HG03139 (cell line): ENCODE measurements around the gene TPSD1.
"Not testable (repeated sequence)": the region's sequence is repeated elsewhere in the genome, so short reads cannot be mapped to it uniquely, and the experiment has no call there.

Source experiments
- ATAC-seq: cut with Tn5 transposase; IDR thresholded peaks from one replicate; pipeline ENCODE4 v1.9.1; 2021; ENCODE audit not compliant: unreplicated experiment

Gene TPSD1

GRCh38 chr16:1240436-1240835 lies 15.4 kb upstream of the TPSD1 start, which contains the start of gene TPSAB1:
Gene TPSAB1 (plus strand): TSS chr16:1240705. CDS start chr16:1240939, 234 bp downstream.
- not testable (repeated sequence) for ATAC-seq

GRCh38 chr16:1241081-1241480 lies 14.8 kb upstream of the TPSD1 start:
- not testable (repeated sequence) for ATAC-seq

GRCh38 chr16:1243363-1243762 lies 12.5 kb upstream of the TPSD1 start:
- not testable (repeated sequence) for ATAC-seq

- ATAC-seq = not testable (repeated sequence)
Observed at GRCh38 chr16:1243907-1244850, 11.7 kb upstream of the TPSD1 start.

GRCh38 chr16:1244881-1245280 lies 11.0 kb upstream of the TPSD1 start:
- ATAC-seq = no peak

- no peak for ATAC-seq
Observed at GRCh38 chr16:1245452-1246020, 10.3 kb upstream of the TPSD1 start.

GRCh38 chr16:1247903-1248537 lies 7.8 kb upstream of the TPSD1 start:
- ATAC-seq = not testable (repeated sequence)

GRCh38 chr16:1249031-1249755 lies 6.7 kb upstream of the TPSD1 start:
- not testable (repeated sequence) for ATAC-seq

- not testable (repeated sequence) for ATAC-seq
Observed at GRCh38 chr16:1253701-1254364, 2.0 kb upstream of the TPSD1 start.

- not testable (repeated sequence) for ATAC-seq
Observed at GRCh38 chr16:1254821-1255220, 1.0 kb upstream of the TPSD1 start.

- not testable (repeated sequence) for ATAC-seq
Observed at GRCh38 chr16:1256296-1256873, 516 bp downstream of the TPSD1 start.

GRCh38 chr16:1256874-1257322 lies 1.0 kb downstream of the TPSD1 start:
- no peak for ATAC-seq

GRCh38 chr16:1257561-1258224 lies 1.8 kb downstream of the TPSD1 start:
- no peak for ATAC-seq

- no peak for ATAC-seq
Observed at GRCh38 chr16:1258225-1258600, 2.3 kb downstream of the TPSD1 start.

GRCh38 chr16:1258906-1259759 lies 3.3 kb downstream of the TPSD1 start:
- no peak for ATAC-seq

GRCh38 chr16:1259760-1260068 lies 3.8 kb downstream of the TPSD1 start:
- no peak for ATAC-seq

- ATAC-seq = no peak
Observed at GRCh38 chr16:1260101-1260680, 4.3 kb downstream of the TPSD1 start.

- no peak for ATAC-seq
Observed at GRCh38 chr16:1261131-1261892, 5.4 kb downstream of the TPSD1 start.
